ENCODE measurements around the gene RGS12.

- TF ChIP-seq EZH2 (IDR thresholded peaks at IDR 0.05): no peak
- TF ChIP-seq POLR2AphosphoS5 (IDR thresholded peaks at IDR 0.05; ENCODE audit: borderline replicate concordance, low read depth, low read length): peak; percentile 67; the same call in 1 of the 2 replicates
- TF ChIP-seq FOXP2 (optimal IDR thresholded peaks at IDR 0.05; ENCODE audit: control extremely low read depth, extremely low read length, insufficient read depth): no peak
Measured at GRCh38 chr4:3292571-3293400, at the start of gene RGS12.

All from SK-N-MC (cell line).